HG03457 (cell line): Measurements from ENCODE around the gene KCNIP1.

Experiments
- ATAC-seq: cut with Tn5 transposase; IDR thresholded peaks from one replicate; pipeline ENCODE4 v1.9.1; 2021; ENCODE audit warnings: moderate number of reproducible peaks; ENCODE audit not compliant: unreplicated experiment

The KCNIP1 gene

GRCh38 chr5:170482511-170482910 is 21.3 kb upstream of the KCNIP1 start:
- ATAC-seq, result no peak

- ATAC-seq, result no peak
Observed at GRCh38 chr5:170483701-170484458, 19.9 kb upstream of the KCNIP1 start.

- no peak for ATAC-seq
Observed at GRCh38 chr5:170484459-170484831, 19.4 kb upstream of the KCNIP1 start.

- ATAC-seq, result no peak
Observed at GRCh38 chr5:170484847-170485615, 18.8 kb upstream of the KCNIP1 start.

GRCh38 chr5:170485616-170485911 is 18.3 kb upstream of the KCNIP1 start:
- ATAC-seq, result no peak

GRCh38 chr5:170486371-170486770 is 17.4 kb upstream of the KCNIP1 start:
- ATAC-seq, result no peak

- ATAC-seq, result no peak
Observed at GRCh38 chr5:170488570-170488969, 15.2 kb upstream of the KCNIP1 start.

- ATAC-seq, result no peak
Observed at GRCh38 chr5:170489199-170489598, 14.6 kb upstream of the KCNIP1 start.

GRCh38 chr5:170490381-170490780 is 13.4 kb upstream of the KCNIP1 start:
- no peak for ATAC-seq

GRCh38 chr5:170491479-170491878 is 12.3 kb upstream of the KCNIP1 start:
- ATAC-seq, result no peak

- ATAC-seq, result no peak
Observed at GRCh38 chr5:170493028-170493820, 10.6 kb upstream of the KCNIP1 start.

GRCh38 chr5:170494041-170494440 is 9.8 kb upstream of the KCNIP1 start:
- ATAC-seq, result no peak

- no peak for ATAC-seq
Observed at GRCh38 chr5:170495825-170496661, 7.8 kb upstream of the KCNIP1 start.

GRCh38 chr5:170496662-170497028 is 7.2 kb upstream of the KCNIP1 start:
- no peak for ATAC-seq

- ATAC-seq, result no peak
Observed at GRCh38 chr5:170497311-170498038, 6.3 kb upstream of the KCNIP1 start.

GRCh38 chr5:170498811-170499351 is 4.9 kb upstream of the KCNIP1 start:
- ATAC-seq, result no peak

- ATAC-seq, result no peak
Observed at GRCh38 chr5:170499621-170500020, 4.2 kb upstream of the KCNIP1 start.

- ATAC-seq, result no peak
Observed at GRCh38 chr5:170501361-170501760, 2.5 kb upstream of the KCNIP1 start.

- no peak for ATAC-seq
Observed at GRCh38 chr5:170501931-170502330, 1.9 kb upstream of the KCNIP1 start.
